Cardiac fibroblast (primary cell): Measurements from ENCODE around the gene LDB3.

Source experiments
- DNase-seq, 2 donors: peaks; one replicate each; pipeline versions ENCODE4 v3.0.0 to v3.0.0-alpha.2; 2010; ENCODE audit warnings: low read depth in 2 of 2
- H3K4me3 ChIP-seq, 2 donors: replicated peaks in 1 of 2; 1 replicate in 1 of 2; 2 replicates in 1 of 2; pipeline ENCODE4 v1.5.1; 2011; ENCODE audit warnings: low read depth in 2 of 2, low read length in 2 of 2, mild to moderate bottlenecking in 2 of 2, moderate library complexity in 1 of 2
- CTCF ChIP-seq: IDR thresholded peaks from one replicate; pipeline ENCODE4 v1.5.1; 2011; ENCODE audit warnings: low read depth, mild to moderate bottlenecking, low read length, inconsistent platforms

Gene LDB3

GRCh38 chr10:86646532-86646931, 21.8 kb upstream of the LDB3 start:
- DNase-seq: no peak
- no peak for TF ChIP-seq CTCF
- H3K4me3 ChIP-seq: no peak overlapping the region

GRCh38 chr10:86646933-86647332, 21.4 kb upstream of the LDB3 start:
- H3K4me3 ChIP-seq: no peak overlapping the region
- no peak for DNase-seq
- no peak for TF ChIP-seq CTCF

DNA sequence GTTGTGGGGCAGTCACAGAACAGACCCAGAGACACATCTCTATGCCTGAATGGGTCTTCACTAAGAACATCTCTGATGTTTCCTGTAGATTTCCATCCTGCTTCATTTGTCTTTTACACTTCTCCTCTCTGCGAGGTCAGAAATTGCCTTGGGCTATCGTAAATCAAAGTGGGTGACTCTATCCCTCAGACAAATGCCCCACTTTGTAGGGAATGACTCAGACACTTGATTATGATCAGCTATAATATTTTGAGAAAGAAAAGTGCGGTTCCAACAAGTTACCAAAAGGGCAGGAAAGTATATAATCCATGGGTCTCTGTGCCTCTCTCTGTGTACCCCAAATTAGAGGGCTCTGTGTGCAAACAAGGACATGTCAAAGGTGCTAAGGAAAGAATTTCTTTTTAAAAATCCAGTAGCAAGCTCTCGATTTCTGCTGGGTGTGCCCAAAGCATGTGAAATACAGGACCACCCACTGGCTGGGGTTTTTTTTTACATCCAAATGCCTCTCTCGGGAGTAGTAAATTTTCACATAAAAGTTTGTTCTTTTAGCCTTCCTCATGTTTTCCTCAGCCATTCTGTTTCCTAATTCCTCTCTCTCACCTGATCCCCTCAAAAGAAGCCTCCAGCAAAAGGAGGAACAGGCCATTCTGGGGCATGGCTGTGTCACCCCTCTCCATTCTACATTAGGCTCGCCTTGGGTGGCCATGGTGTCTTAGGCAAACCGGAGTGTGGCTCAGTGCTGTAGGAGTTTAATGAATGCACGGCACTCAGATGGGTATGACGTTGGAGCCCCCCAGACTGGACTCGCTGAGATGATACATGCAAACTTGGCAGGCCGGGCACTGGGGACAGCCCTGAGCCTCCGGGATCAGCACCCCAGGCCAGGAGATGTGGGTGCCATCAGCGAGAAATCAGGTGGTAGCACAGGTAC, 20.3 kb upstream of the LDB3 start:
- no peak overlapping the region for H3K4me3 ChIP-seq
- no peak for TF ChIP-seq CTCF
- DNase-seq: no peak

- DNase-seq: peak; percentile 71 to 92
- TF ChIP-seq CTCF: no peak
Observed at GRCh38 chr10:86648704-86649427, 19.4 kb upstream of the LDB3 start.

GRCh38 chr10:86649471-86650150, 18.7 kb upstream of the LDB3 start:
- no peak overlapping the region for H3K4me3 ChIP-seq
- no peak for TF ChIP-seq CTCF
- DNase-seq: no peak

More at GRCh38 chr10:86648704-86649427, 19.4 kb upstream of the LDB3 start:
- no peak overlapping the region for H3K4me3 ChIP-seq

DNA sequence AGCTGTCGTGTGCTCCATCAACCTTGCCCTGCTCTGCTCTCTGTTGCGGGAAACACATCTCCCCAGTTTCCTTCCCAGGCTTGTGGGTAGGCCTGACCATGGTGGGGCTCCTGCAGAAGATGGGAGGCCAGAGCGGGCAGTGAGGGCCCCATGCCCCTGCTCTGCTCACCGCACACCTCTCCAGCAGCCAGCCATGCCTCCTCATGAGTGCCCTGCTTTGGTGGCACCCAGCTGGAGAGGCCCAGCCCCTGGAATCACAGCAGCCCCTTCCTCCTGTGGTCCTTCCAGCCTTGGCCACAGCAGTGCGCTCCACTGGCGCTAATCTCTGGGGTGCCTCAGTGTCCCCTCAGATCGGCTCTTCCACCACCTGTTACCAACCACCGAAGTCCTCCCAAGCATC, 18.2 kb upstream of the LDB3 start:
- TF ChIP-seq CTCF: no peak
- no peak for DNase-seq

More for the DNA sequence above, 18.2 kb upstream of the LDB3 start:
- H3K4me3 ChIP-seq: no peak overlapping the region
